Stimulated activated CD4-positive, alpha-beta T cell treated with anti-CD3 and anti-CD28 coated beads, Interleukin-1b, Interleukin-23, amount 100 ng/mL, for 4 hours (primary cell): ENCODE measurements around the gene PIWIL4.

Experiments used
- DNase-seq, 2 donors: peaks; one replicate each; pipeline ENCODE4 v3.0.0-alpha.2; 2020; ENCODE audit warnings: low read depth in 2 of 2

Gene PIWIL4

DNA sequence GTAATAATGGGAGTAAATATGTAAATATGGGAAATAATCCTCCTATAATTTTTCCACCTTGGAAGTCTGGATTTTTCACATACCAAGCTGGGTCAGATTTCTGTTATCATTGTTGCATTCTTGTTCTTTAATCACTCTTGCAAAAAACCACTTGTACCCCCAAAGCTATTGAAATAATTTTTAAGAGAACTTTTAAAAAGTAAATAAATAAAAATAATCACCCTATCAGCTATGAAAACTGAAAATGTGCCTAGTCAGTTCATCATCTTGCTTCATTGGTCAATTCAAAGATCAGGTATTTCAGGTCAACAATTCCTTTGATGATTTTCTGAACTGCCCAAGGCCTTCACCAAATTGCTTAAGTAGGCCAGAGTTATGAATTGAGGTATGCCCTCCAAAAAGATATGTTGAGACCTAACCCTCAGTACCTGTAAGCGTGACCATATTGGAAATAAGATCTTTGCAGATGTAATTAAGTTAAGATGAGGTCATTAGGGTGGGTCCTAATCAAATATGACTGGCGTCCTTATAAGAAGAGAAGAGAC, 95.8 kb downstream of the PIWIL4 start:
- DNase-seq: no peak

DNA sequence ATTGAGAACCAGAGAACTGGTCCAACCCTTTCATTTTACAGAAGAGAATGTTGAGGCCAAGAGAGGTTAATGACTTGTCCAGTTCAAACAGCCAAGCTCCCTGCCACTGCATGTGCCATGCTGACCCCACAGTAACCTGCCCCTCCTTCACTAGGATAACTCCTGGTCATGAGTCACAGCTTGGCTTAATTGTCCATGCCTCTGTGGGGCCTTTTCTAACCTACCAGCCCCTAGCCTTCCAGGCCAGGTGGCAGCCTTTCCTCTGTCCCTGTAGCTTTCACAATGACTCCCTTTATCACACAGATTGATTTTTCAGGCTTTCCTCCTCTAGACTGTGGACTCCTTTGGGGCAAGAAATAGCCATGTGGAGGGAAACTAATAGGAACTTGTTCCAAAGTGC, 97.2 kb downstream of the PIWIL4 start:
- no peak for DNase-seq

DNA sequence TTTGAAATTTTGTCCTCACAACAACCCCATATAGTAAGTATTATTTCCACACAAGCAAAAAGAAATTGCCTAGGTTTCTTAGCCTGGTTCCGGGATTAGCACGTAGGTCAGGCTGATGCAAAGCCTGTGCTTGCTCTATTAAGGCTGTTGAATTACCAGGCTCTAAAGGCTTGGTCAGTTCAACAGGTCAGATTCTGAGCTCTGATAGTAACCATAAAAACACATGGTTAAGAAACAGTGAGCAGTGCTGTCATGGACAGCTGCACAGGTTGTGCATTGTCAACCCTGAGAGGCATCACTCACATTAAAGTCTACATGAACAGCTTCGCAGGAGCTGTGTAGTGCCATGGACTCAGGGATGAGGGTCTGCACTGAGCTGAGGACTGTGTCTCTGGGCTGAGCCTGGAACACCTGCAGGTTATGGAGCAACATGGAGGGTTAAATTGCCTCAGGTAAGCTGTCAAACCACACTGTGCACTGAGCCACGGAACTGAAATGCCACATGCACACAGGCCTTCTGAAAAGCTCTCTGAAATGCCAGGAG, 98.0 kb downstream of the PIWIL4 start:
- no peak for DNase-seq

DNA sequence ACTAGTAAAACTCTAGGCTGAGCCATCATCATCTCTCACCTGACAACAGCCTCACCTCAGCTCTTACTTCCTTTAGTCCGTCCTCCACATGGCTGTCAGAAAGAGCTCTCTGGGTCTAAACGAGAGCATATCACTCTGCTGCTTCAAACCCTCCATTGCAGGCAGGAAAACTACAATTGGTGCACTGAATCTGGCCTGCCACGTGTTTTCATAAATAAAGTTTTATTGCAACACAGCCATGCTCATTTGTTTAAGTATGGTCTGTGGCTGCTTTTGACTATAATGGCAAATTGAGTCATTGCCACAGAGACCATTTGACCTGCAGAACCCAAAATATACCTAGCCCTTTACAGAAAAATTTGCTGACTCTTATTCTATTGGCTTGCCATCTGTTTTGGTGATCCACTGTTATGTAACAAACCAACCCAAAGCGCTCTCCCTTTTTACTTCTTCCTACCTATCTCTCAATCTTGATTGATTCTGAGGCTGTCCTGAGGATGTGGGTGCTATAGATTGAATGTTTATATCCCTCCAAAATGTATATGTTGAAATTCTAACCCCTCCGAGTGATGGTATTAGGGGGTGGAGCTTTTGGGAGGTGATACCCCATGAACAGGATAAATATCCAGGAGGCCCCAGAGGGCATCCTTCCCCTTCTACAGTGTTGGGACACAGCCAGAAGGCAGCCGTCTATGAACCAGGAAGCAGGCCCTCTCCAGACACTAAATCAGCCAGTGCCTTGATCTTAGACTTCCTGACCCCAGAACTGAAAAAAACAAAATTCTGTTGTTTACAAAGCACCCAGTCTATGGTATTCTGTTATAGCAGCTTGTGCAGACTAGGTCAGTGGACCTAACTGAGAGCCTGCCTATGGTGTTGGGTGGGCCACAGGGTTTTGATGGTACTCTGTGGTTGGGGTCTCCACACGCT, 99.9 kb downstream of the PIWIL4 start:
- no peak for DNase-seq

DNA sequence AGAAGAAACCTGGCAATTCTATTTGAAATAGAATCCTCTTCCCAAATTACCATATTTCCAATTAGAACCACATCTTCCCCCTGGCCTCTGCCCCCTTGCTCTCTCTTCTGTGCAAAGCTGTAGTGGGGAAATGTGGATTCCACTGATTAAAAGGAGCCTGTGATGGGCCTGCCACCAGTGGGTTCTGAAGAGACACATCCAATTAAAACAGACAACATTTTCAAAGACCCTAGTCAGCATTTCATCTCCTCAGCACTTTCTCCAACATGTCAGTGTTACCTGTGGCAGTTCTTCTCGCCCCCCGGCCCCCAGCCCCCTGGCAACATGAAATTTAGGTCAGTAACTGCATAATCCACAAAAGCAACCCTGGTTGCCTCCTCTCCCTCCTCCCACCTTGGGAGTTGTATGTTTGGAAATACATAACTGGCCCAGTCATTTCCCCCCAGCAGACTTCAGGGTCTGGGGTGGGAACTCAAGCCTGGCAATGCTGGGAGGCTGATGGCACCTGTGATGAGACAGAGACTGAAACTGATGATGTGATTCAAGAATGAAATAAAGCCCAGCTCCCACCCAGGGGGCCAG, 101.1 kb downstream of the PIWIL4 start:
- DNase-seq: no peak

GRCh38 chr11:94669023-94669422, 101.9 kb downstream of the PIWIL4 start:
- no peak for DNase-seq
